HFFc6 (cell line): ENCODE measurements around the gene SSH3. TPM values are rescaled to one million over a fixed set of nuclear protein-coding genes. Genes with fewer than 3 reads are reported as not detected.

Experiments used
- DNase-seq: peaks from one replicate; pipeline ENCODE4 v3.0.0-alpha.2; 2018
- H3K27ac Mint-ChIP-seq: 2 replicates; pipeline ENCODE4 v1.8.0; 2020; ENCODE audit warnings: mild to moderate bottlenecking, mixed read lengths
- H3K27me3 Mint-ChIP-seq: 2 replicates; pipeline ENCODE4 v1.8.0; 2021; ENCODE audit warnings: mild to moderate bottlenecking, moderate library complexity, mixed read lengths; ENCODE audit not compliant: insufficient read depth
- H3K36me3 Mint-ChIP-seq: 2 replicates; pipeline ENCODE4 v1.8.0; 2021; ENCODE audit warnings: low read depth, mixed read lengths
- H3K4me1 Mint-ChIP-seq: 2 replicates; pipeline ENCODE4 v1.8.0; 2020; ENCODE audit warnings: low read depth, mixed read lengths
- H3K4me3 Mint-ChIP-seq: 2 replicates; pipeline ENCODE4 v1.8.0; 2020; ENCODE audit warnings: mild to moderate bottlenecking, moderate library complexity, mixed read lengths
- H3K9me3 Mint-ChIP-seq: 2 replicates; pipeline ENCODE4 v1.8.0; 2020; ENCODE audit warnings: mild to moderate bottlenecking, mixed read lengths
- total RNA-seq, 6 experiments: library from RNA; stranded (reverse); fragmentation: NEBNext Ultra II Directional; extraction: Animal tissue kit (Norgen Biotek cat#: 25700); gene quantifications; 2 replicates in 1 of 6; 3 replicates in 5 of 6; pipeline ENCODE4 v1.2.3, GENCODE V29; 2021
- TF ChIP-seq, protein P1 (sequence below): fragments of 200-600 bp; sonication (generic); IDR thresholded peaks from 2 replicates; pipeline ENCODE4 v1.5.0; 2021; ENCODE audit warnings: antibody characterized with exemption, mild to moderate bottlenecking

The SSH3 gene
- total RNA-seq, 6 experiments from 2014 or later, result 17.0 to 28.7 (median 22.6) TPM

DNA sequence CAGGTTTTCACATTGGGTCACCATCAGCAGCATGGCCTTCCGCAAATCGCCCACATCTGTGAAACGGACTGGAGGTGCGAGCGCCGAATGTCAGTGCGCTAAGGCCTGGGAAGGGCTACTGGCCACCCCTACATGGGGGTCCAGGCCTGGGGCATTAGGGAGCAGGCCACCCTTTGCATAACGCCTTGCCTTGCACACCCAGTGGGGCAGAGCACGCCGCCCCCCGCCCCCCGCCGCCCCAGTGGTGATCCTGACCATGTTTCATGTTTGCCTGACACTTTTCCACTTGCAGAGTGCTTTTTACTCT is 34.4 kb upstream of the SSH3 start:
- Mint-ChIP-seq H3K36me3 (no peaks in the 10 kb centered on the region; the same call in 1 of the 2 replicates), H3K27me3 (no peaks in the 10 kb centered on the region; the same call in 1 of the 2 replicates), H3K9me3 (no peaks in the 10 kb centered on the region), H3K27ac (no peak overlapping the region), H3K4me3 (no peak overlapping the region), H3K4me1 (peaks cover 43% of the 10 kb centered on the region)
- no peak for DNase-seq
- TF ChIP-seq, protein P1, sequence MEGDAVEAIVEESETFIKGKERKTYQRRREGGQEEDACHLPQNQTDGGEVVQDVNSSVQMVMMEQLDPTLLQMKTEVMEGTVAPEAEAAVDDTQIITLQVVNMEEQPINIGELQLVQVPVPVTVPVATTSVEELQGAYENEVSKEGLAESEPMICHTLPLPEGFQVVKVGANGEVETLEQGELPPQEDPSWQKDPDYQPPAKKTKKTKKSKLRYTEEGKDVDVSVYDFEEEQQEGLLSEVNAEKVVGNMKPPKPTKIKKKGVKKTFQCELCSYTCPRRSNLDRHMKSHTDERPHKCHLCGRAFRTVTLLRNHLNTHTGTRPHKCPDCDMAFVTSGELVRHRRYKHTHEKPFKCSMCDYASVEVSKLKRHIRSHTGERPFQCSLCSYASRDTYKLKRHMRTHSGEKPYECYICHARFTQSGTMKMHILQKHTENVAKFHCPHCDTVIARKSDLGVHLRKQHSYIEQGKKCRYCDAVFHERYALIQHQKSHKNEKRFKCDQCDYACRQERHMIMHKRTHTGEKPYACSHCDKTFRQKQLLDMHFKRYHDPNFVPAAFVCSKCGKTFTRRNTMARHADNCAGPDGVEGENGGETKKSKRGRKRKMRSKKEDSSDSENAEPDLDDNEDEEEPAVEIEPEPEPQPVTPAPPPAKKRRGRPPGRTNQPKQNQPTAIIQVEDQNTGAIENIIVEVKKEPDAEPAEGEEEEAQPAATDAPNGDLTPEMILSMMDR, result no peak

DNA sequence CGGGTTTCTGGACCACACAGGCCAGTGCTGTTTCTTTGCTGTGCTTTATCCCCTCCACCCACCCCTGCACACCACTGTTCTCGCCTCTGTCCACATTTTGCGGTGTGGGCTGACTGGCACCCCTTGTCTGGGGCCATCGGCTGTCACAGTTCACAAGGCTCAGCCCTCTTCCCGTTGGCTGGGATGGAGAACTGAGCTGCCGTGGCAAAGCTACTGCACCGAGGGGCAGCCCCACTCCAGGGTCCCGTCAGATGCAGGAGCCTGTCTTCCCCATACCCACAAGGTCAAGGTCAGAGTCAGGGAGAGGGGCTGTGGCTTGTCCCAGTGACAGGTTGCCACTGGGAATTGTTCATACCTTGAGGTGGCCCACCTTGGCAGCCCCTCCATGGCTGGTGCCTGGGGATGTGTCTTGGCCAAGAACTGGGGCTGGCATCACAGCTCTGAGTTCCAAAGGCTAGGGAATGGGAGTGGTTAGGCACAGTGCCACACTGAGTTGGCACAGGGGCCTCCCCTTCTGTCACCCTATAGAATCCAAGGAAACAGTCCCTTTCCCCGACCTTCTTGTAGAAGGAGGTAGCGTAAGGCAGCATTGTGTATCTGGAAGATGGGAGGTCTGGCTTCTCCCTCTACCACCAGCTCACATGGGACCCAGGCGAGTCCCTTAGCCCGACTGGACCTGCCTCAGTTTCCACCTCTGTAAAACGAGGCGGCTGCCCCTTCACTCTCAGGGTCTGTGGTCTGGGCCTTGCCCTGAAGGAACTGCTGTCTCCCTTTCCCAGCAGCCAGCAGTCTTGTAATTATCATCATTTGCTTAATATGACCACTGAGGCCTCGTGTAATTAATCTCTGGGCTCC is 33.7 kb upstream of the SSH3 start:
- no peak for DNase-seq
- TF ChIP-seq, protein P1, result no peak
- H3K4me3 Mint-ChIP-seq, result peak overlapping the region; percentile 61
- H3K36me3 Mint-ChIP-seq, result no peaks in the 10 kb centered on the region; the same call in 1 of the 2 replicates
- 0 out of 2 replicates have a peak overlapping the region, but pooled peaks have one; percentile 22 for H3K27ac Mint-ChIP-seq
- H3K4me1 Mint-ChIP-seq, result peaks cover 38% of the 10 kb centered on the region
- H3K27me3 Mint-ChIP-seq, result no peaks in the 10 kb centered on the region; the same call in 1 of the 2 replicates
- H3K9me3 Mint-ChIP-seq, result no peaks in the 10 kb centered on the region

DNA sequence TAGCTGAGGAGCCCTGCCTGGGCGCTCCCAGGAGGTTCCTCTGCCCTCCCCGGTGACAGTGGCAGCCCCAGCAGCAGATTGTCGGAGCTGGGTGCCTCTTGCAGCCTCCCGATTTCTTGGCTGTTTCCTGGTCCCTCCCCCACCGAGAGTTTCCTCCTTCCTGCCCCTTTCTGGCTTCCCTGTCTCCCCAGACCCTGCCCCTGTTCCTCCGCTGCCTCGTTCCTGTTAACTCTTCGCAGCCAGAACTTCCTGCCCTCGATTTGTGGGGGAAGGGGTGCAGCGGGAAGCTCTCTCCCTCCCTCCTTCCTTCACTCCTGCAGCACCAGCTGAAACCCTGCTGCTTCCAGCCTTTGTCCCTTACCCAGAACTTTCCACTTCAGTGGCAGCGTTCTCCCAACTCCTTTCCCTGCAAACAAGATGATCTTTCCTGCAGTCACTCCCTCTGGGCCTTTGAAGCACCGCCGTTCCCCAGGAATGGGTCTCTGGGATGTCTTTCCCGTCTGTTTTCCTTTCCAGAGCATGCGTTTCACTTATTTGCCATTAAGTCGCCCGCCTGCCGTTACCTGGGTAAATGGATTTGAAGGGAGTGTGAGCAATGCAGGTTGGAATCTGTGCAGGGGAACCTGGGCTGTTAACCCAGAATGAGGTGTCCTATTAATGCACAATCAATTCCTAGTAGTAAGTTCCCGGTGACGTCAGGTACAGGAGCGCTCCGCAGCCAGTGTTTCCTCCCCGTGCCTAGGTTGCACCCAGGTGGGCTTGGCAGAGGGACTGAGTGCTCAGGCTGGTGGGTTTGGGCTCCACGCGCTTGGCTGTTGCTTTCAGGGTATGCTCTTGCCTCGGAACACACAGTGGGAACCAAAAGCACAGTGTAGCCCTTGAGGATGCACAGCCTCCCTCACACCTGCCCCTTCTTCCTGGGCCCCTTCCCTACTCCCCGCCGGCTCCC is 32.8 kb upstream of the SSH3 start:
- no peak for DNase-seq
- H3K27ac Mint-ChIP-seq, result peak overlapping the region; percentile 22; the same call in 1 of the 2 replicates
- H3K4me3 Mint-ChIP-seq, result peak overlapping the region; percentile 61
- TF ChIP-seq, protein P1, result no peak
- no peaks in the 10 kb centered on the region for H3K9me3 Mint-ChIP-seq
- H3K36me3 Mint-ChIP-seq, result no peaks in the 10 kb centered on the region; the same call in 1 of the 2 replicates
- peaks cover 31% of the 10 kb centered on the region for H3K4me1 Mint-ChIP-seq
- no peaks in the 10 kb centered on the region; the same call in 1 of the 2 replicates for H3K27me3 Mint-ChIP-seq

DNA sequence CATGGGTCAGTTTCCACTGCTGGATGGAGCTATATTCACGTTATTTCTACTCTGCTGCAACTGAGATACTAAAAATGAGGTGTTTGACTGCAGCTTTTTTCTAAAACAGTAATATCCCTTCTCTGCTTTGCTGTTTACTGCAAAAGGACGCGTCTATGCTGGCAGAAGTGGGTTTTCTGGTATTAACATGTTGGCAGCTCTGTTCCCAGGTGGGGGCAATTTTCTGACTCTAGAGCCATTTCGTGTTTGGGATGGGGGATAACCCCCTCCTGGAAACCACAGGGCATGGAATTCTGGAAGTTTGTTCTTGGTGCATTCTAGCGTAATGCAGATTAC is 32.2 kb upstream of the SSH3 start:
- peaks cover 25% of the 10 kb centered on the region for H3K4me1 Mint-ChIP-seq
- DNase-seq, result no peak
- H3K9me3 Mint-ChIP-seq, result no peaks in the 10 kb centered on the region
- H3K27ac Mint-ChIP-seq, result no peak overlapping the region
- H3K4me3 Mint-ChIP-seq, result no peak overlapping the region
- H3K27me3 Mint-ChIP-seq, result no peaks in the 10 kb centered on the region; the same call in 1 of the 2 replicates
- TF ChIP-seq, protein P1, result no peak
- no peaks in the 10 kb centered on the region; the same call in 1 of the 2 replicates for H3K36me3 Mint-ChIP-seq

DNA sequence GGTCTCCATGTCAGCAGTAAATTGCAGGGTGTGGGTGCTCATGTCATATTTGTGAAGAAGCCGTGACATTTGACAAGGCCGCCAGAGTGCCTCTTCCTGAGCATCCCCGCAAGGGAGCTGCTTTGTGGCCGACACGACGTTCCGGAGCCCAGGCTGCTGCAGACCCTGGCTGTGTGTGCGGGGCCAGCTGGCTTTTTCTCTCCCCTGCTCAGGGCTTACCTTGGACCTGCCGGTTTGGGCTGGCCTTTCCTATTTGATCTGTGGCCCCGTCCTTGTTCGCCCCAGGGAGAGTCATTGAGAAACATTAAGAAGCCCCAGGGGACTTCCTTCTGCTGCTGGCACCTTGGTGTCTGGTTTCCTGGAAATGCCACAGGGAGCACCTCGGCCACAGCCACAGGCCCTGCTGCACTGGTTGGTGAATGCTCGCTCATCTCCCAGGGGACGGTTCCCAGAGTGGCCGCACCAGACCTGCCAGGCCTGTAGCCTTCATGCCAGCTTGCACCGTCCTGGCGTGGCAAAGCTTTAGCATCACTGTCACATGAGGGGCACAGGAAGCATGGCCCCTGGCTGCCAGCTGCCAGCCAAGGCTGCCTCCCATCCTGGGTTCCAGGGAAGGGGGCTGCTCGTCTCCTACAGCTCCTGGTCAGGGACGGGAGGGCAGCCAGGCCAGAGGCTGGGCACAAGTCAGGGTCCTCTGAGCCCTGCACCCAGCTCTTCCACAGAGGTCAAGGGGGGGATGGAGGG is 31.6 kb upstream of the SSH3 start:
- no peak overlapping the region for H3K27ac Mint-ChIP-seq
- TF ChIP-seq, protein P1, result no peak
- H3K4me3 Mint-ChIP-seq, result no peak overlapping the region
- peaks cover 30% of the 10 kb centered on the region for H3K4me1 Mint-ChIP-seq
- no peak for DNase-seq
- no peaks in the 10 kb centered on the region; the same call in 1 of the 2 replicates for H3K27me3 Mint-ChIP-seq
- H3K9me3 Mint-ChIP-seq, result no peaks in the 10 kb centered on the region
- no peaks in the 10 kb centered on the region; the same call in 1 of the 2 replicates for H3K36me3 Mint-ChIP-seq
